Measurements from ENCODE around the gene SYTL5.

DNA sequence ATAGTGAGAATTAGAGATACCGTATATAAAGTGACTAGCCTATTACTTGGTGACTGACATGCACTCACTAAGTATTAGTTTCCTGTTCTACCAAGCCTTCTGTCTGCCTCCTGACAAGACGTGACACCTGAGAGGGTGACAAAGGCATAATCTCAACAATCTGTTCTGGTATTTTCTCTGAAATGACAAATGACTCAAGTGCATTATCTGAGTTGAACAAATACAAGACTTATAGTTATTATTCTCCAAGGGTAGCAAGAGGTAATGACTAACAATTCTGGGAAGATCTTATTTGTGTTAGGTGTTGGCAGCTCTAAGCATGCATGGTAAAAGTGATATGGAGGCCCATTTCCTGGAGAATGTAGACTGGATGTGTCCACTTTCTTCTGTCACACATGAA lies 60.6 kb downstream of the SYTL5 start:
- TF ChIP-seq, protein P1, sequence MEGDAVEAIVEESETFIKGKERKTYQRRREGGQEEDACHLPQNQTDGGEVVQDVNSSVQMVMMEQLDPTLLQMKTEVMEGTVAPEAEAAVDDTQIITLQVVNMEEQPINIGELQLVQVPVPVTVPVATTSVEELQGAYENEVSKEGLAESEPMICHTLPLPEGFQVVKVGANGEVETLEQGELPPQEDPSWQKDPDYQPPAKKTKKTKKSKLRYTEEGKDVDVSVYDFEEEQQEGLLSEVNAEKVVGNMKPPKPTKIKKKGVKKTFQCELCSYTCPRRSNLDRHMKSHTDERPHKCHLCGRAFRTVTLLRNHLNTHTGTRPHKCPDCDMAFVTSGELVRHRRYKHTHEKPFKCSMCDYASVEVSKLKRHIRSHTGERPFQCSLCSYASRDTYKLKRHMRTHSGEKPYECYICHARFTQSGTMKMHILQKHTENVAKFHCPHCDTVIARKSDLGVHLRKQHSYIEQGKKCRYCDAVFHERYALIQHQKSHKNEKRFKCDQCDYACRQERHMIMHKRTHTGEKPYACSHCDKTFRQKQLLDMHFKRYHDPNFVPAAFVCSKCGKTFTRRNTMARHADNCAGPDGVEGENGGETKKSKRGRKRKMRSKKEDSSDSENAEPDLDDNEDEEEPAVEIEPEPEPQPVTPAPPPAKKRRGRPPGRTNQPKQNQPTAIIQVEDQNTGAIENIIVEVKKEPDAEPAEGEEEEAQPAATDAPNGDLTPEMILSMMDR (IDR thresholded peaks at IDR 0.05) = no peak
- no peak for TF ChIP-seq POLR2A (IDR thresholded peaks at IDR 0.05)

All from adrenal gland (tissue), 5 donors.